ENCODE data around the gene PSPN. TPM values are rescaled to one million over a fixed set of nuclear protein-coding genes. Genes with fewer than 3 reads are reported as not detected.

The PSPN gene
- total and polyA plus RNA-seq, 9 of the 15 experiments (the other 6 are each of a cell fraction or from before 2014, with no cell fraction given): 0.21 to 1.1 (median 0.58) TPM

- TF ChIP-seq E2F3 (CRISPR knock-in tag; IDR thresholded peaks at IDR 0.05): peak; percentile 91
- TF ChIP-seq SRF (CRISPR knock-in tag; IDR thresholded peaks at IDR 0.05): peak in 1 of 2 experiments; percentile 74; a peak in 1 of 4 replicates
- no peak for TF ChIP-seq SAP30 (IDR thresholded peaks at IDR 0.05; ENCODE audit: borderline replicate concordance, insufficient read depth, low read depth, low read length, poor library complexity, severe bottlenecking)
- no peak for TF ChIP-seq CBX5 (IDR thresholded peaks at IDR 0.05; ENCODE audit: borderline replicate concordance, low read depth)
- no peak for TF ChIP-seq POLR3A (IDR thresholded peaks at IDR 0.05; ENCODE audit: borderline replicate concordance, extremely low read depth, insufficient read depth, insufficient read length)
- TF ChIP-seq NR0B1 (IDR thresholded peaks at IDR 0.05; ENCODE audit: partially characterized antibody): no peak
- no peak for TF ChIP-seq NFXL1 (CRISPR knock-in tag; IDR thresholded peaks at IDR 0.05)
- no peak for TF ChIP-seq SNRNP70 (optimal IDR thresholded peaks at IDR 0.05; ENCODE audit: low read depth, low read length)
- peak; percentile 76 for TF ChIP-seq CBX1 (IDR thresholded peaks at IDR 0.05; ENCODE audit: low read depth)
- TF ChIP-seq ATF7 (IDR thresholded peaks at IDR 0.05): peak; percentile 95
- TF ChIP-seq CREB3 (tag; conservative IDR thresholded peaks at IDR 0.05; ENCODE audit: low read depth): peak; percentile 95
- TF ChIP-seq BHLHE40 (IDR thresholded peaks at IDR 0.05; ENCODE audit: low read length): peak; percentile 79
- no peak for TF ChIP-seq ESRRB (CRISPR knock-in tag; IDR thresholded peaks at IDR 0.05; ENCODE audit: borderline replicate concordance)
- TF ChIP-seq FOXO4 (CRISPR knock-in tag; IDR thresholded peaks at IDR 0.05): no peak
- TF ChIP-seq GMEB1 (CRISPR knock-in tag; IDR thresholded peaks at IDR 0.05): 0 out of 2 replicates have a peak, but pooled peaks have one; percentile 26
- no peak for TF ChIP-seq ATF3 (IDR thresholded peaks at IDR 0.05)
- TF ChIP-seq ATF3 (CRISPR knock-in tag; conservative IDR thresholded peaks at IDR 0.05): peak; percentile 95
- TF ChIP-seq C11orf30 (IDR thresholded peaks at IDR 0.05; ENCODE audit: low read depth): peak; percentile 12
- 0 out of 2 replicates have a peak, but pooled peaks have one; percentile 35 for TF ChIP-seq MYNN (IDR thresholded peaks at IDR 0.05)
- TF ChIP-seq MYNN (CRISPR knock-in tag; IDR thresholded peaks at IDR 0.05): no peak
Observed at GRCh38 chr19:6424939-6425731, 49.4 kb upstream of the PSPN start (continued).
